ENCODE results near the gene SLIT3. TPM values are rescaled to one million over a fixed set of nuclear protein-coding genes. Genes with fewer than 3 reads are reported as not detected.

Gene SLIT3
- total and polyA plus RNA-seq, 10 of the 15 experiments (the other 5 are each of a cell fraction or from before 2014, with no cell fraction given): 0.05 TPM; not detected in 9

- Histone ChIP-seq H3K27me3 (replicated peaks in 1 of 2; ENCODE audit: control insufficient read depth in 2 of 2, insufficient read depth in 2 of 2, low read length in 1 of 2) (peaks cover 0 to 4% of the 10 kb centered on the region in 2 experiments; a peak in 1 of 4 replicates), H3K79me2 (ENCODE audit: control insufficient read depth, insufficient read depth, low read length) (no peaks in the 10 kb centered on the region), H3K36me3 (ENCODE audit: control insufficient read depth in 2 of 2, insufficient read depth in 2 of 2, low read length in 1 of 2) (no peaks in the 10 kb centered on the region), H3K9ac (ENCODE audit: control insufficient read depth, insufficient read depth, low read length) (no peak overlapping the region), H3K4me3 (no peak overlapping the region), H3K9me3 (replicated peaks; ENCODE audit: control insufficient read depth, insufficient read depth, low read length) (no peaks in the 10 kb centered on the region), H4K20me1 (ENCODE audit: control insufficient read depth, insufficient read depth) (no peaks in the 10 kb centered on the region), H3K4me2 (ENCODE audit: control insufficient read depth, insufficient read depth) (no peak overlapping the region), H3K4me1 (ENCODE audit: control insufficient read depth, insufficient read depth, low read length) (no peaks in the 10 kb centered on the region), H2AFZ (ENCODE audit: control insufficient read depth, low read depth, low read length) (no peak overlapping the region), H3K27ac (ENCODE audit: control insufficient read depth, insufficient read depth) (no peak overlapping the region)
- FAIRE-seq (no peak), ATAC-seq (no peak), DNase-seq (ENCODE audit: low read depth, low spot score) (no peak)
- ChIA-PET POLR2A (no interaction called here), RAD21 (ENCODE audit: unreplicated experiment) (interaction anchor here (0.6 to 1.1 kb wide), 2 partner anchors 127 to 597 kb away, joined by 3 to 4 read pairs; no protein-coding TSS in a partner anchor), CTCF (interaction anchor here (0.8 to 1.4 kb wide), 5 partner anchors 25 to 598 kb away, joined by 3 to 7 read pairs (median 3); no protein-coding TSS in a partner anchor), SMC1A (ENCODE audit: uncharacterized antibody, unreplicated experiment) (interaction anchor here (1.1 to 1.2 kb wide), 2 partner anchors 31 to 876 kb away, joined by 3 read pairs; no protein-coding TSS in a partner anchor)
- intact Hi-C loops (cut with micrococcal nuclease; ENCODE audit: unreplicated experiment) (loop anchor here (10.0 kb wide), 1 partner anchor 239 kb away; no protein-coding TSS in a partner anchor), in situ Hi-C loops (cut with MboI) (no loop called here)
- no TSS peak for BruUV-seq (replicated peaks)
- WGBS (ENCODE audit: insufficient coverage, insufficient replicate concordance, low lambda C conversion rate, missing lambda C conversion rate): 60% methylated on average over 1 of the region's 1 CpG
- no peak for TF ChIP-seq ASH2L (IDR thresholded peaks at IDR 0.05; ENCODE audit: borderline replicate concordance, low read depth)
- TF ChIP-seq IKZF1 (conservative IDR thresholded peaks at IDR 0.05): no peak
- no peak for TF ChIP-seq RCOR1 (conservative IDR thresholded peaks at IDR 0.05; ENCODE audit: low read depth, low read length)
- no peak for TF ChIP-seq TARDBP (IDR thresholded peaks at IDR 0.05; ENCODE audit: borderline replicate concordance)
- TF ChIP-seq ZBTB33 (IDR thresholded peaks at IDR 0.05): no peak
- TF ChIP-seq RB1 (IDR thresholded peaks at IDR 0.05; ENCODE audit: borderline replicate concordance): no peak
- no peak for TF ChIP-seq PRDM15 (CRISPR knock-in tag; IDR thresholded peaks at IDR 0.05)
- no peak for TF ChIP-seq ZNF24 (IDR thresholded peaks at IDR 0.05)
- no peak for TF ChIP-seq RELB (IDR thresholded peaks at IDR 0.05; ENCODE audit: low read depth)
- no peak for TF ChIP-seq NFIC (IDR thresholded peaks at IDR 0.05; ENCODE audit: low read depth, low read length)
- TF ChIP-seq REST (IDR thresholded peaks at IDR 0.05; ENCODE audit: low read depth, low read length): no peak
- no peak for TF ChIP-seq FOXM1 (IDR thresholded peaks at IDR 0.05; ENCODE audit: low read depth, low read length)
- TF ChIP-seq NFYA (IDR thresholded peaks at IDR 0.05; ENCODE audit: borderline replicate concordance, low read depth, low read length): no peak
- TF ChIP-seq JUND (IDR thresholded peaks at IDR 0.05; ENCODE audit: low read depth, low read length): no peak
Measured at GRCh38 chr5:168705321-168705720, 595.6 kb downstream of the SLIT3 start.
